SK-N-SH treated with all-trans-retinoic acid at 6 μM for 48 hours (cell line): ENCODE measurements around the gene CPVL.

Experiments used
- ATAC-seq: fragments of 200-7000 bp; cut with Tn5 transposase; 3 replicates; pipeline ENCODE4 v1.9.1; 2020; ENCODE audit warnings: mild to moderate bottlenecking, moderate library complexity
- ARNTL ChIP-seq: fragments of 450-650 bp; formaldehyde crosslinking; IDR thresholded peaks from 2 replicates; pipeline ENCODE4 v1.5.0; 2020; ENCODE audit warnings: low read depth, mild to moderate bottlenecking, moderate library complexity, borderline replicate concordance
- BACH2 ChIP-seq: fragments of 250-450 bp; sonication (Bioruptor Pico); IDR thresholded peaks from 2 replicates; pipeline ENCODE4 v1.9.0; 2021; ENCODE audit warnings: mild to moderate bottlenecking, borderline replicate concordance
- CSDC2 ChIP-seq: fragments of 250-450 bp; sonication (Bioruptor Pico); IDR thresholded peaks from 2 replicates; pipeline ENCODE4 v1.5.0; 2020; ENCODE audit warnings: mild to moderate bottlenecking, moderate library complexity
- ESRRG ChIP-seq: fragments of 250-450 bp; sonication (Bioruptor Pico); IDR thresholded peaks from 2 replicates; pipeline ENCODE4 v1.6.1; 2021; ENCODE audit warnings: mild to moderate bottlenecking
- GLIS3 ChIP-seq: fragments of 250-450 bp; sonication (Bioruptor Pico); IDR thresholded peaks from 2 replicates; pipeline ENCODE4 v1.5.0; 2020; ENCODE audit warnings: mild to moderate bottlenecking, moderate library complexity
- ISL1 ChIP-seq: fragments of 250-450 bp; sonication (Bioruptor Pico); IDR thresholded peaks from 2 replicates; pipeline ENCODE4 v2.1.2; 2022; ENCODE audit warnings: mild to moderate bottlenecking, moderate library complexity
- OSR1 ChIP-seq: fragments of 250-450 bp; sonication (Bioruptor Pico); IDR thresholded peaks from 2 replicates; pipeline ENCODE4 v1.8.0; 2022; ENCODE audit warnings: moderate library complexity, mild to moderate bottlenecking, inconsistent platforms
- PPARA ChIP-seq: fragments of 250-450 bp; sonication (Bioruptor Pico); IDR thresholded peaks from 2 replicates; pipeline ENCODE4 v1.5.0; 2020; ENCODE audit warnings: mild to moderate bottlenecking, borderline replicate concordance
- RARB ChIP-seq: fragments of 250-450 bp; sonication (Bioruptor Pico); IDR thresholded peaks from 2 replicates; pipeline ENCODE4 v1.8.0; 2021; ENCODE audit warnings: mild to moderate bottlenecking, moderate library complexity
- SNAI2 ChIP-seq: fragments of 250-450 bp; sonication (Bioruptor Pico); IDR thresholded peaks from 2 replicates; pipeline ENCODE4 v1.5.0; 2020; ENCODE audit warnings: mild to moderate bottlenecking, moderate library complexity
- TCF4 ChIP-seq: fragments of 250-450 bp; sonication (Bioruptor Pico); IDR thresholded peaks from 2 replicates; pipeline ENCODE4 v1.8.0; 2021; ENCODE audit warnings: mild to moderate bottlenecking, moderate library complexity, borderline replicate concordance
- TOX ChIP-seq: fragments of 250-450 bp; sonication (Bioruptor Pico); IDR thresholded peaks from 2 replicates; pipeline ENCODE4 v1.8.0; 2021; ENCODE audit warnings: mild to moderate bottlenecking, moderate library complexity, borderline replicate concordance
- ZC3H10 ChIP-seq: fragments of 250-450 bp; sonication (Bioruptor Pico); IDR thresholded peaks from 2 replicates; pipeline ENCODE4 v1.5.1; 2021; ENCODE audit warnings: mild to moderate bottlenecking, moderate library complexity
- ZFP3 ChIP-seq: fragments of 250-450 bp; sonication (Bioruptor Pico); IDR thresholded peaks from 2 replicates; pipeline ENCODE4 v1.5.0; 2020; ENCODE audit warnings: mild to moderate bottlenecking, moderate library complexity
- ZFP30 ChIP-seq: fragments of 450-650 bp; formaldehyde crosslinking; IDR thresholded peaks from 2 replicates; pipeline ENCODE4 v1.5.0; 2022; ENCODE audit warnings: mild to moderate bottlenecking, moderate library complexity
- ZNF70 ChIP-seq: fragments of 450-650 bp; formaldehyde crosslinking; IDR thresholded peaks from 2 replicates; pipeline ENCODE4 v1.5.0; 2020; ENCODE audit warnings: mild to moderate bottlenecking, moderate library complexity
- ZNF8 ChIP-seq: fragments of 450-650 bp; formaldehyde crosslinking; IDR thresholded peaks from 2 replicates; pipeline ENCODE4 v1.5.0; 2020; ENCODE audit warnings: mild to moderate bottlenecking, moderate library complexity
- TF ChIP-seq, protein P1 (sequence below): fragments of 250-450 bp; sonication (Bioruptor Pico); IDR thresholded peaks from 2 replicates; pipeline ENCODE4 v1.5.0; 2020; ENCODE audit warnings: mild to moderate bottlenecking, moderate library complexity
- TF ChIP-seq, protein P2 (sequence below): fragments of 250-450 bp; sonication (Bioruptor Pico); IDR thresholded peaks from 2 replicates; pipeline ENCODE4 v1.8.0; 2020; ENCODE audit warnings: mild to moderate bottlenecking, moderate library complexity, borderline replicate concordance
- TF ChIP-seq, protein P3 (sequence below): fragments of 250-450 bp; sonication (Bioruptor Pico); IDR thresholded peaks from 2 replicates; pipeline ENCODE4 v1.5.1; 2021; ENCODE audit warnings: mild to moderate bottlenecking, moderate library complexity
- TF ChIP-seq, protein P4 (sequence below): fragments of 250-450 bp; sonication (Bioruptor Pico); IDR thresholded peaks from 2 replicates; pipeline ENCODE4 v1.5.1; 2020; ENCODE audit warnings: low read depth, mild to moderate bottlenecking, moderate library complexity

Gene CPVL

DNA sequence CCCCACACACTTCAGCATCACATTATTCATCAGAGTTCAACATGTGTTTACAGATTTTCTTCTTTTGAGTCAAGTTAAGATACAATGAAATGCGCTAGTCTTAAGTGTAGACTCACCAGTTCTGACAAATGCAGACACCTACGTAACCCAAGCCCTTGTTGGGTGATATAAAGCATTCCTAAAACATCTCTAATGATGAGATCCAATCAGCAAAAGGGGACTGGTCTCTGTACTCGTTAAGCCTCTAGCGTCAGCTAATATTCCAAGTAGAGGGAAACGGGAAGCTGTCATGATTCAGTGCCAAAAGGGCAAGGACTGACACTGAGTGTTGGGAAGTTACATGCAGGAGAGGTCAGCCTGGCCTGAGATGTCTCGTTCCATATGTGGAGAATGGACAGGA is 149.5 kb downstream of the CPVL start:
- no peak for ATAC-seq
- TF ChIP-seq, protein P1, sequence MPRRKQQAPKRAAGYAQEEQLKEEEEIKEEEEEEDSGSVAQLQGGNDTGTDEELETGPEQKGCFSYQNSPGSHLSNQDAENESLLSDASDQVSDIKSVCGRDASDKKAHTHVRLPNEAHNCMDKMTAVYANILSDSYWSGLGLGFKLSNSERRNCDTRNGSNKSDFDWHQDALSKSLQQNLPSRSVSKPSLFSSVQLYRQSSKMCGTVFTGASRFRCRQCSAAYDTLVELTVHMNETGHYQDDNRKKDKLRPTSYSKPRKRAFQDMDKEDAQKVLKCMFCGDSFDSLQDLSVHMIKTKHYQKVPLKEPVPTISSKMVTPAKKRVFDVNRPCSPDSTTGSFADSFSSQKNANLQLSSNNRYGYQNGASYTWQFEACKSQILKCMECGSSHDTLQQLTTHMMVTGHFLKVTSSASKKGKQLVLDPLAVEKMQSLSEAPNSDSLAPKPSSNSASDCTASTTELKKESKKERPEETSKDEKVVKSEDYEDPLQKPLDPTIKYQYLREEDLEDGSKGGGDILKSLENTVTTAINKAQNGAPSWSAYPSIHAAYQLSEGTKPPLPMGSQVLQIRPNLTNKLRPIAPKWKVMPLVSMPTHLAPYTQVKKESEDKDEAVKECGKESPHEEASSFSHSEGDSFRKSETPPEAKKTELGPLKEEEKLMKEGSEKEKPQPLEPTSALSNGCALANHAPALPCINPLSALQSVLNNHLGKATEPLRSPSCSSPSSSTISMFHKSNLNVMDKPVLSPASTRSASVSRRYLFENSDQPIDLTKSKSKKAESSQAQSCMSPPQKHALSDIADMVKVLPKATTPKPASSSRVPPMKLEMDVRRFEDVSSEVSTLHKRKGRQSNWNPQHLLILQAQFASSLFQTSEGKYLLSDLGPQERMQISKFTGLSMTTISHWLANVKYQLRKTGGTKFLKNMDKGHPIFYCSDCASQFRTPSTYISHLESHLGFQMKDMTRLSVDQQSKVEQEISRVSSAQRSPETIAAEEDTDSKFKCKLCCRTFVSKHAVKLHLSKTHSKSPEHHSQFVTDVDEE (CRISPR knock-in tag): no peak
- TF ChIP-seq, protein P2, sequence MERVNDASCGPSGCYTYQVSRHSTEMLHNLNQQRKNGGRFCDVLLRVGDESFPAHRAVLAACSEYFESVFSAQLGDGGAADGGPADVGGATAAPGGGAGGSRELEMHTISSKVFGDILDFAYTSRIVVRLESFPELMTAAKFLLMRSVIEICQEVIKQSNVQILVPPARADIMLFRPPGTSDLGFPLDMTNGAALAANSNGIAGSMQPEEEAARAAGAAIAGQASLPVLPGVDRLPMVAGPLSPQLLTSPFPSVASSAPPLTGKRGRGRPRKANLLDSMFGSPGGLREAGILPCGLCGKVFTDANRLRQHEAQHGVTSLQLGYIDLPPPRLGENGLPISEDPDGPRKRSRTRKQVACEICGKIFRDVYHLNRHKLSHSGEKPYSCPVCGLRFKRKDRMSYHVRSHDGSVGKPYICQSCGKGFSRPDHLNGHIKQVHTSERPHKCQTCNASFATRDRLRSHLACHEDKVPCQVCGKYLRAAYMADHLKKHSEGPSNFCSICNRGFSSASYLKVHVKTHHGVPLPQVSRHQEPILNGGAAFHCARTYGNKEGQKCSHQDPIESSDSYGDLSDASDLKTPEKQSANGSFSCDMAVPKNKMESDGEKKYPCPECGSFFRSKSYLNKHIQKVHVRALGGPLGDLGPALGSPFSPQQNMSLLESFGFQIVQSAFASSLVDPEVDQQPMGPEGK (CRISPR knock-in tag): no peak
- TF ChIP-seq ESRRG (CRISPR knock-in tag) (no peak), CSDC2 (CRISPR knock-in tag) (no peak), ZC3H10 (no peak), BACH2 (CRISPR knock-in tag) (no peak), OSR1 (CRISPR knock-in tag) (no peak), RARB (CRISPR knock-in tag) (no peak), TCF4 (CRISPR knock-in tag) (no peak), TOX (CRISPR knock-in tag) (no peak), ZNF70 (no peak), ZFP3 (CRISPR knock-in tag) (no peak), PPARA (CRISPR knock-in tag) (no peak), ZNF8 (CRISPR knock-in tag) (no peak), ISL1 (CRISPR knock-in tag) (no peak), ARNTL (CRISPR knock-in tag) (no peak), ZFP30 (CRISPR knock-in tag) (no peak), GLIS3 (CRISPR knock-in tag) (no peak)
- TF ChIP-seq, protein P3, sequence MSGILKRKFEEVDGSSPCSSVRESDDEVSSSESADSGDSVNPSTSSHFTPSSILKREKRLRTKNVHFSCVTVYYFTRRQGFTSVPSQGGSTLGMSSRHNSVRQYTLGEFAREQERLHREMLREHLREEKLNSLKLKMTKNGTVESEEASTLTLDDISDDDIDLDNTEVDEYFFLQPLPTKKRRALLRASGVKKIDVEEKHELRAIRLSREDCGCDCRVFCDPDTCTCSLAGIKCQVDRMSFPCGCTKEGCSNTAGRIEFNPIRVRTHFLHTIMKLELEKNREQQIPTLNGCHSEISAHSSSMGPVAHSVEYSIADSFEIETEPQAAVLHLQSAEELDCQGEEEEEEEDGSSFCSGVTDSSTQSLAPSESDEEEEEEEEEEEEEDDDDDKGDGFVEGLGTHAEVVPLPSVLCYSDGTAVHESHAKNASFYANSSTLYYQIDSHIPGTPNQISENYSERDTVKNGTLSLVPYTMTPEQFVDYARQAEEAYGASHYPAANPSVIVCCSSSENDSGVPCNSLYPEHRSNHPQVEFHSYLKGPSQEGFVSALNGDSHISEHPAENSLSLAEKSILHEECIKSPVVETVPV (CRISPR knock-in tag): no peak
- TF ChIP-seq, protein P4, sequence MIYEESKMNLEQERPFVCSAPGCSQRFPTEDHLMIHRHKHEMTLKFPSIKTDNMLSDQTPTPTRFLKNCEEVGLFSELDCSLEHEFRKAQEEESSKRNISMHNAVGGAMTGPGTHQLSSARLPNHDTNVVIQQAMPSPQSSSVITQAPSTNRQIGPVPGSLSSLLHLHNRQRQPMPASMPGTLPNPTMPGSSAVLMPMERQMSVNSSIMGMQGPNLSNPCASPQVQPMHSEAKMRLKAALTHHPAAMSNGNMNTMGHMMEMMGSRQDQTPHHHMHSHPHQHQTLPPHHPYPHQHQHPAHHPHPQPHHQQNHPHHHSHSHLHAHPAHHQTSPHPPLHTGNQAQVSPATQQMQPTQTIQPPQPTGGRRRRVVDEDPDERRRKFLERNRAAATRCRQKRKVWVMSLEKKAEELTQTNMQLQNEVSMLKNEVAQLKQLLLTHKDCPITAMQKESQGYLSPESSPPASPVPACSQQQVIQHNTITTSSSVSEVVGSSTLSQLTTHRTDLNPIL (CRISPR knock-in tag): no peak

DNA sequence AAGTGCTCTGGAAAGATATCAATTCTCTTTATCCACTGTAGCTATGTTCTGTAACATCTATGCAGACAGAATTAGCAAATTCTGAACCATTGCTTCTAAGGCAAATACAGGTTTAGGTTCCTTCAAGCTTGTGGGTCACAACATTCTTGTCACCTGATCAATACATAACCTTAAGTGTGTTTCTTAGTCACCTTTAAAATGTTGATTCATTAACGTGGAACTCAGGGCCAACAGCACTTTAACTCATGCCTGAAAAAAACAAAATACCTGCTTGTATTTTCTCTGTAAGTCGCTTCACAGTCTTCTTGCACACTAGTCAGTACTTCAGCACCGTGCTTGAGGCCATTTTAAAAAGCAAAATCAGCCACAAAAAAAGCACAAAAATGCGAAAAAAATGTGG is 153.0 kb downstream of the CPVL start:
- ATAC-seq: no peak
- TF ChIP-seq TOX (CRISPR knock-in tag) (no peak), TCF4 (CRISPR knock-in tag) (no peak), ZFP30 (CRISPR knock-in tag) (no peak), ARNTL (CRISPR knock-in tag) (no peak), GLIS3 (CRISPR knock-in tag) (no peak), ZC3H10 (no peak), ISL1 (CRISPR knock-in tag) (no peak), ESRRG (CRISPR knock-in tag) (no peak), ZFP3 (CRISPR knock-in tag) (no peak), ZNF8 (CRISPR knock-in tag) (no peak), RARB (CRISPR knock-in tag) (no peak), SNAI2 (CRISPR knock-in tag) (no peak), BACH2 (CRISPR knock-in tag) (no peak)
- TF ChIP-seq, protein P1 (CRISPR knock-in tag): no peak
- TF ChIP-seq, protein P3 (CRISPR knock-in tag): no peak
- TF ChIP-seq, protein P4 (CRISPR knock-in tag): no peak
